ENCODE measurements around the gene ZNF256.

Gene ZNF256

GRCh38 chr19:57961785-57962184 lies 14.3 kb upstream of the ZNF256 start:
- DNase-seq, result no peak
- no peaks in the 10 kb centered on the region; the same call in 1 of the 2 replicates for H3K9me3 ChIP-seq
- no peaks in the 10 kb centered on the region for H3K27me3 ChIP-seq
- no peak for TF ChIP-seq CTCF (IDR thresholded peaks at IDR 0.05; ENCODE audit: low read depth, low read length)
- H3K4me3 ChIP-seq (ENCODE audit: low read depth, low read length), result no peak overlapping the region
- no peaks in the 10 kb centered on the region for H3K36me3 ChIP-seq
- H3K4me1 ChIP-seq, result no peaks in the 10 kb centered on the region

- DNase-seq, result no peak
- H3K27me3 ChIP-seq, result no peaks in the 10 kb centered on the region
- TF ChIP-seq CTCF (IDR thresholded peaks at IDR 0.05; ENCODE audit: low read depth, low read length), result no peak
- H3K4me1 ChIP-seq, result no peaks in the 10 kb centered on the region
- H3K4me3 ChIP-seq (ENCODE audit: low read depth, low read length), result no peak overlapping the region
- H3K36me3 ChIP-seq, result no peaks in the 10 kb centered on the region
- H3K9me3 ChIP-seq, result no peaks in the 10 kb centered on the region
These were observed 7.5 kb upstream of the ZNF256 start for GRCh38 chr19:57954996-57955395.

DNA sequence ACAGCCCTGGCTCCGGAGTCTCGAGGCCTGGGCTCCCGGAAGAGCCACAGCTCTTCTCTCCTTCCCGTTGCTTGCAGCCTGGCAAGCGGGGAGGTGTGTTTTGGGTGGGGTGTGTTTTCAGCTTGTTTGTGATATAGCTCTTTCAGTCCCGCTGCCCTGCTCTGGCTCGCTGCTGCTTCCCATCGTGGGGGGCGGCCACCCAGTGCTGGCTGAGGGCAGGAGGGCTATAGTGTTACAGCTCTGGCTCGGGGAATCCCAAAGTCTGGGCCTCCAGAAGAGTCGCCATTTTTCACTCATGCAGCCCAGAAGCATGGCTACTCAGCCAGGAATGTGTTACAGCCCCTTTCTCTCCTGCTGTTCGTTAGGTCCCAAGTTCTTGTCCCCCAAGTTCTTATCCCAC lies 2.2 kb upstream of the ZNF256 start:
- TF ChIP-seq CTCF (IDR thresholded peaks at IDR 0.05; ENCODE audit: low read depth, low read length), result no peak
- no peaks in the 10 kb centered on the region for H3K9me3 ChIP-seq
- no peak overlapping the region for H3K4me3 ChIP-seq (ENCODE audit: low read depth, low read length)
- no peaks in the 10 kb centered on the region for H3K36me3 ChIP-seq
- H3K4me1 ChIP-seq, result 0 out of 2 replicates have a peak, but pooled peaks cover 2% of the 10 kb centered on the region
- H3K27me3 ChIP-seq, result no peaks in the 10 kb centered on the region
- no peak for DNase-seq

GRCh38 chr19:57949296-57949695 lies 1.8 kb upstream of the ZNF256 start:
- TF ChIP-seq CTCF (IDR thresholded peaks at IDR 0.05; ENCODE audit: low read depth, low read length), result no peak
- no peaks in the 10 kb centered on the region for H3K9me3 ChIP-seq
- DNase-seq, result no peak

DNA sequence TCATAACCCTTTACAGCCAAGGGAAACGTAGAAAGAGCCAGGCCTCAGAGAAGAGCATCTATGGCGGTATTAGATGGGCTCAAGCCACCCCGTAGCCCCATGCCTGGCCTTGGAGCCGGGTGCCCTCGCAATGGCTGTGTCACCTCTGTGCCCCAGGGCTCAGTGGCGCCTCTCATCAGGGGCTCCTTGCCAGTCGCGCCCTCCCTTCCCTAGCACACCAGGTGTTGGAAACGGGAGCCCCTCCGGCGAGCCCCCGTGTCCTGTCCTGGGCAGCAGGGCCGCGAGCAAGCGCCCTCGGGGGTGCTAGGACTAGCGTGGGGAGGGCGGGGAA lies 453 bp downstream of the ZNF256 start:
- peak; percentile 14 for DNase-seq
- H3K9me3 ChIP-seq, result no peaks in the 10 kb centered on the region
- TF ChIP-seq CTCF (IDR thresholded peaks at IDR 0.05; ENCODE audit: low read depth, low read length), result no peak

More at GRCh38 chr19:57949296-57949695, 1.8 kb upstream of the ZNF256 start:
- Histone ChIP-seq H3K36me3 (peaks cover 1% of the 10 kb centered on the region), H3K4me1 (0 out of 2 replicates have a peak, but pooled peaks cover 2% of the 10 kb centered on the region), H3K27me3 (no peaks in the 10 kb centered on the region), H3K4me3 (ENCODE audit: low read depth, low read length) (no peak overlapping the region)

DNA sequence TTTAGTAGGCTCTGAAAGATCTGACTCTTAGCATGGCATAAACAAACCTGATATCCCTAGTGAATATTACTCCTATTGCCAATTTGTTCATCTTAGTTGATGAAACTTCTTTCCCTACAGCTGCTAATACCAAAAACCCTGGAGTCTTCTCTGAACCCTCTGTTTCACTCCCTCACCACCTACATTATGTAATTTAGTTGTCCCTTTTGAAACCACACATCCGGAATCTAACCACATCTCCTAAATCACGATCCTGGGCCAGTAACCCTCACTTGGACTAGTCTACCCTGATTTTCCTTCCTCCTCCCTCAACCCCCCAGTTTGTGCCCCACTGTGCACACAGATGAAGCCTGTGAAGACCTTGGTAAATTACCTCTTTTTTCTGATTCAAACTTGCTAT lies 1.2 kb downstream of the ZNF256 start:
- no peak for DNase-seq
- no peak for TF ChIP-seq CTCF (IDR thresholded peaks at IDR 0.05; ENCODE audit: low read depth, low read length)
- Histone ChIP-seq H3K4me1 (0 out of 2 replicates have a peak, but pooled peaks cover 2% of the 10 kb centered on the region), H3K27me3 (no peaks in the 10 kb centered on the region), H3K4me3 (ENCODE audit: low read depth, low read length) (peak overlapping the region; percentile 95), H3K36me3 (peaks cover 31% of the 10 kb centered on the region), H3K9me3 (no peaks in the 10 kb centered on the region)

More for the DNA sequence above, 453 bp downstream of the ZNF256 start:
- Histone ChIP-seq H3K27me3 (no peaks in the 10 kb centered on the region), H3K4me3 (ENCODE audit: low read depth, low read length) (peak overlapping the region; percentile 95), H3K36me3 (peaks cover 24% of the 10 kb centered on the region), H3K4me1 (0 out of 2 replicates have a peak, but pooled peaks cover 2% of the 10 kb centered on the region)

Data from BE2C (cell line).